ENCODE measurements around the gene TWSG1. TPM values are rescaled to one million over a fixed set of nuclear protein-coding genes. Genes with fewer than 3 reads are reported as not detected.
"Not testable (repeated sequence)": the region's sequence is repeated elsewhere in the genome, so short reads cannot be mapped to it uniquely, and the experiment has no call there.

TWSG1 gene
- total RNA-seq, 1 experiment from 2014 or later: 29.1 TPM

DNA sequence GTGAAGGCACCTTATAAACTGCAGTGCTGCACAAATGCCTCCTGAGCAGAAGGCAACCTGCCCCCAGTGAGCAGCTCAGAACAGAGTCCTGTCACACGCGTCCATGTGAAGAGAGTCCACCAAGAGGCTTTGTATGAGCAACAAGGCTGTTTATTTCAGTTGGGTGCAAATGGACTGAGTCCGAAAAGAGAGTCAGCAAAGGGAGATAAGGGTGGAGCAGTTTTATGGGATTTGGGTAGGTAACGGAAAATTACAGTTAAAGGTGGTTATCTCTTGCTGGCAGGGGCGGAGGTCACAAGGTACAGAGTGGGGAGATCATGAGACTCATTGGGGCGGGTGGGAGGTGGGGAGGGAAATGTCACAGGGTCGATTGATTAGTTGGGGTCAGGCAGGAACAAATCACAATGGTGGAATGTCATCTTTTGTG lies 87.3 kb downstream of the TWSG1 start:
- peaks cover 19% of the 10 kb centered on the region for H3K4me1 Mint-ChIP-seq (ENCODE audit: low read depth, unreplicated experiment)
- DNase-seq: no peak
- CTCF ChIA-PET: no interaction called here
- BruUV-seq (replicated peaks): no TSS peak
- H3K4me3 Mint-ChIP-seq (ENCODE audit: low read depth, unreplicated experiment): no peak overlapping the region
- TF ChIP-seq, protein P1, sequence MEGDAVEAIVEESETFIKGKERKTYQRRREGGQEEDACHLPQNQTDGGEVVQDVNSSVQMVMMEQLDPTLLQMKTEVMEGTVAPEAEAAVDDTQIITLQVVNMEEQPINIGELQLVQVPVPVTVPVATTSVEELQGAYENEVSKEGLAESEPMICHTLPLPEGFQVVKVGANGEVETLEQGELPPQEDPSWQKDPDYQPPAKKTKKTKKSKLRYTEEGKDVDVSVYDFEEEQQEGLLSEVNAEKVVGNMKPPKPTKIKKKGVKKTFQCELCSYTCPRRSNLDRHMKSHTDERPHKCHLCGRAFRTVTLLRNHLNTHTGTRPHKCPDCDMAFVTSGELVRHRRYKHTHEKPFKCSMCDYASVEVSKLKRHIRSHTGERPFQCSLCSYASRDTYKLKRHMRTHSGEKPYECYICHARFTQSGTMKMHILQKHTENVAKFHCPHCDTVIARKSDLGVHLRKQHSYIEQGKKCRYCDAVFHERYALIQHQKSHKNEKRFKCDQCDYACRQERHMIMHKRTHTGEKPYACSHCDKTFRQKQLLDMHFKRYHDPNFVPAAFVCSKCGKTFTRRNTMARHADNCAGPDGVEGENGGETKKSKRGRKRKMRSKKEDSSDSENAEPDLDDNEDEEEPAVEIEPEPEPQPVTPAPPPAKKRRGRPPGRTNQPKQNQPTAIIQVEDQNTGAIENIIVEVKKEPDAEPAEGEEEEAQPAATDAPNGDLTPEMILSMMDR (IDR thresholded peaks at IDR 0.05; ENCODE audit: unreplicated experiment): no peak
- H3K36me3 Mint-ChIP-seq (ENCODE audit: insufficient read depth, unreplicated experiment): no peaks in the 10 kb centered on the region
- H3K9me3 Mint-ChIP-seq (ENCODE audit: low read depth, unreplicated experiment): no peaks in the 10 kb centered on the region
- no peaks in the 10 kb centered on the region for H3K27me3 Mint-ChIP-seq (ENCODE audit: unreplicated experiment)
- no peak overlapping the region for H3K27ac Mint-ChIP-seq (ENCODE audit: unreplicated experiment)
- intact Hi-C loops (cut with micrococcal nuclease; ENCODE audit: unreplicated experiment): no loop called here

DNA sequence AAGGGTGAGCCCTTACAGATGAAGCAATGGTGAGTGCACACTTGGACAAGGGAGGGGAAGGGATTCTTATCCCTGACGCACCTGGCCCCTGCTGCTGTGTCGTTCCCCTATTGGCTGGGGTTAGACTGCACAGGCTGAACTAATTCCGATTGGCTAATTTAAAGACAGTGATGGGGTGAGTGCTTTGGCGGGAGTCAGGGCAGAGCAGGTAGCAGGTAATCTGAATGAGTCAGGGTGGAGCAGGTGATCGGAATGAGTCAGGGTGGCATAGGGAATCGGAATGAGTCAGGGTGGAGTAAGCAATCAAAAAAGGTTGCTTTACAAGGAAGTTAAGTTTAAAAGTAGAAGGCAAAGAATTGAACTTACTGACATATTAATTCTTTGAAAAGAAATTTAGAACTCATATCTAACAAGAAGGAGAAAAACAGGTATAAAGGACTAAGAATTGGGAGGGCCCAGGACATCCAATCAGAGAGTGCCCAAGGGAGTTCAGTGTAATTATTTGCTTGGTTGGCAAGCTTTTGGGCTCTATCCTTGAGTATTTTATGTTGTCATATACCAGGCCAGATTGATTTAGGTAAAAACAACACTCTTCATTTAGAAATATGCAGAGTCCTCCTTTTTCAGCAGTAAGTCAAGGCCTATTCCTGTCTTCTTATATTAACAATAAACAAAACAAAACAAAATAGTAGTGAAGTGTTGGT lies 88.4 kb downstream of the TWSG1 start:
- TF ChIP-seq, protein P1 (IDR thresholded peaks at IDR 0.05; ENCODE audit: unreplicated experiment): no peak
- DNase-seq: peak; percentile 87
- intact Hi-C loops (cut with micrococcal nuclease; ENCODE audit: unreplicated experiment): loop anchor here (1.0 kb wide), 1 partner anchor 51 kb away; no protein-coding TSS in a partner anchor
- TSS peak; percentile 90 for BruUV-seq (replicated peaks)
- H3K4me3 Mint-ChIP-seq (ENCODE audit: low read depth, unreplicated experiment): no peak overlapping the region
- CTCF ChIA-PET: interaction anchor here (0.6 to 1.2 kb wide), 2 partner anchors 57 to 66 kb away, joined by 4 to 5 read pairs; no protein-coding TSS in a partner anchor
- H3K27ac Mint-ChIP-seq (ENCODE audit: unreplicated experiment): no peak overlapping the region
- H3K4me1 Mint-ChIP-seq (ENCODE audit: low read depth, unreplicated experiment): peaks cover 14% of the 10 kb centered on the region
- no peaks in the 10 kb centered on the region for H3K9me3 Mint-ChIP-seq (ENCODE audit: low read depth, unreplicated experiment)
- H3K36me3 Mint-ChIP-seq (ENCODE audit: insufficient read depth, unreplicated experiment): no peaks in the 10 kb centered on the region
- H3K27me3 Mint-ChIP-seq (ENCODE audit: unreplicated experiment): no peaks in the 10 kb centered on the region

DNA sequence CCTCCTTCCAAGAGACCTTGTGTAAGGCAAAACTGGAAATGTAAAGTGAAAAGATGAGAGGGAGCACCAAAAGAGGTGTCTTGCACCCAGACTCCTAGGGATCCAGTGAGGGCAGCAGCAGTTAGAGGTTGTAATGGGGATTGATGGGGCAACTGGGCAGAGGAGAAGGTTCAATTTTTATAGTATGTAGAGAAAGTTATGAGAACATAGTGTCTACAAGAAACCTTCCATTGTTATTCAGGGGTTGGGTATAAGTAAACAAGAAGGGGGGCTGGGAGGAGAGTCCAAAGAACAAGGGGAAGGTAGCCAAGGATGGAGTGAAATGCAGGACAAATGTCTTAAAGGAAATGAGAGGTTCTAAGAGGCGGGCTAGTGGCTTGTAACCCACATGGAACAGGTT lies 89.1 kb downstream of the TWSG1 start:
- H3K27ac Mint-ChIP-seq (ENCODE audit: unreplicated experiment); H3K9me3 Mint-ChIP-seq (ENCODE audit: low read depth, unreplicated experiment); H3K36me3 Mint-ChIP-seq (ENCODE audit: insufficient read depth, unreplicated experiment); H3K4me3 Mint-ChIP-seq (ENCODE audit: low read depth, unreplicated experiment); DNase-seq; BruUV-seq (replicated peaks); H3K27me3 Mint-ChIP-seq (ENCODE audit: unreplicated experiment): not testable (repeated sequence)
- peaks cover 14% of the 10 kb centered on the region for H3K4me1 Mint-ChIP-seq (ENCODE audit: low read depth, unreplicated experiment)
- CTCF ChIA-PET: interaction anchor here (0.6 to 1.2 kb wide), 2 partner anchors 58 to 67 kb away, joined by 4 to 5 read pairs; no protein-coding TSS in a partner anchor
- intact Hi-C loops (cut with micrococcal nuclease; ENCODE audit: unreplicated experiment): loop anchor here (1.0 kb wide), 1 partner anchor 51 kb away; no protein-coding TSS in a partner anchor

DNA sequence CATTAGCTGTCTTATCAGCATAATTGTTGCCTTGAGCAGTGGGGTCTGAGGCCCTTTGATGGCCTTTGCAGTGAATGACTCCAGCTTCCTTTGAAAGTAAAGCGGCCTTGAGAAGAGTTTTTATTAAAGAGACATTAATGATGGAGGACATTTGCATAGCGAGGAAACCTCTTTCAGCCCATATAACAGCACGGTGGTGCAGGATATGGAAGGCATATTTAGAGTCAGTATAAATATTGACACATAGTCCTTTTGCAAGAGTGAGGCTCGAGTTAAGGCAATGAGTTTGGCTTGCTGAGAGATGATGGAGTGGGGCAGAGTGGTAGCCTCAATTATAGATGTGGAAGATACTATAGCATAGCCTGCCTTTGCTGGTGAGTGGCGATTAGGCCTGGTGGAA lies 89.7 kb downstream of the TWSG1 start:
- CTCF ChIA-PET; H3K4me3 Mint-ChIP-seq (ENCODE audit: low read depth, unreplicated experiment); BruUV-seq (replicated peaks); H3K27ac Mint-ChIP-seq (ENCODE audit: unreplicated experiment); H3K36me3 Mint-ChIP-seq (ENCODE audit: insufficient read depth, unreplicated experiment); intact Hi-C loops (cut with micrococcal nuclease; ENCODE audit: unreplicated experiment); DNase-seq; H3K27me3 Mint-ChIP-seq (ENCODE audit: unreplicated experiment); H3K9me3 Mint-ChIP-seq (ENCODE audit: low read depth, unreplicated experiment): not testable (repeated sequence)
- peaks cover 15% of the 10 kb centered on the region for H3K4me1 Mint-ChIP-seq (ENCODE audit: low read depth, unreplicated experiment)

DNA sequence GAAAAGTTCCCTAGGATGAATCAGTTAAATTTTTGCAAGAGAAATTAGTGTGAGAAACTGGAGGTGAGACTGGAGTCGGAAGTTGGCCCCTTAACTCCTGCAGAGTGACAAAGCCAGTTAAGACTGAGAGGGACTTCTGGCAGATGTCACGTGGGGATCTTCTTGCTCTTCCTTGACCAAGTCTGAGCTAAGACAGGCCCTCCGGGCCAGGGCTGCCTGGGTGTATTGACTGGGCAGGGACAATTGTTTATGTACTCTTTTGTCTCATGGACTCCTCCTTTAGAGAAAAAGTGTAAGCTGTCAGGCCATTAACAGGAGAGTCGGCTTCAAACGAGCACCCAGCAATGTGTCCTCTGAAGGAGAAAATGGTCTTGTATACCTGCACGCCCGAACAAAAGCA lies 92.2 kb downstream of the TWSG1 start:
- no TSS peak for BruUV-seq (replicated peaks)
- Mint-ChIP-seq H3K9me3 (ENCODE audit: low read depth, unreplicated experiment) (no peaks in the 10 kb centered on the region), H3K27ac (ENCODE audit: unreplicated experiment) (no peak overlapping the region), H3K27me3 (ENCODE audit: unreplicated experiment) (no peaks in the 10 kb centered on the region), H3K36me3 (ENCODE audit: insufficient read depth, unreplicated experiment) (no peaks in the 10 kb centered on the region), H3K4me3 (ENCODE audit: low read depth, unreplicated experiment) (no peak overlapping the region), H3K4me1 (ENCODE audit: low read depth, unreplicated experiment) (peaks cover 15% of the 10 kb centered on the region)
- intact Hi-C loops (cut with micrococcal nuclease; ENCODE audit: unreplicated experiment): no loop called here
- DNase-seq: no peak
- TF ChIP-seq, protein P1 (IDR thresholded peaks at IDR 0.05; ENCODE audit: unreplicated experiment): no peak
- CTCF ChIA-PET: no interaction called here

All from Calu3 (cell line).